Activated CD4-positive, alpha-beta T cell treated with anti-CD3 and anti-CD28 coated beads, Interleukin-10, Interleukin-2, amounts not matched to agents 100 ng/mL and 50 ng/mL, durations not matched to agents 16 hours and 8 hours (primary cell): Measurements from ENCODE around the gene ZNF346.

Experiments
- DNase-seq: peaks from one replicate; pipeline ENCODE4 v3.0.0-alpha.2; 2020

Gene ZNF346

GRCh38 chr5:177123789-177124485 lies 101.4 kb downstream of the ZNF346 start:
- no peak for DNase-seq

- DNase-seq: no peak
These were observed 102.0 kb downstream of the ZNF346 start for GRCh38 chr5:177124486-177124991.

- no peak for DNase-seq
These were observed 104.3 kb downstream of the ZNF346 start for GRCh38 chr5:177126771-177127170.

GRCh38 chr5:177128551-177128981 lies 106.1 kb downstream of the ZNF346 start:
- DNase-seq: no peak

- DNase-seq: no peak
These were observed 107.9 kb downstream of the ZNF346 start for GRCh38 chr5:177130211-177131018.
